ENCODE measurements around the gene FIBP.

The FIBP gene

DNA sequence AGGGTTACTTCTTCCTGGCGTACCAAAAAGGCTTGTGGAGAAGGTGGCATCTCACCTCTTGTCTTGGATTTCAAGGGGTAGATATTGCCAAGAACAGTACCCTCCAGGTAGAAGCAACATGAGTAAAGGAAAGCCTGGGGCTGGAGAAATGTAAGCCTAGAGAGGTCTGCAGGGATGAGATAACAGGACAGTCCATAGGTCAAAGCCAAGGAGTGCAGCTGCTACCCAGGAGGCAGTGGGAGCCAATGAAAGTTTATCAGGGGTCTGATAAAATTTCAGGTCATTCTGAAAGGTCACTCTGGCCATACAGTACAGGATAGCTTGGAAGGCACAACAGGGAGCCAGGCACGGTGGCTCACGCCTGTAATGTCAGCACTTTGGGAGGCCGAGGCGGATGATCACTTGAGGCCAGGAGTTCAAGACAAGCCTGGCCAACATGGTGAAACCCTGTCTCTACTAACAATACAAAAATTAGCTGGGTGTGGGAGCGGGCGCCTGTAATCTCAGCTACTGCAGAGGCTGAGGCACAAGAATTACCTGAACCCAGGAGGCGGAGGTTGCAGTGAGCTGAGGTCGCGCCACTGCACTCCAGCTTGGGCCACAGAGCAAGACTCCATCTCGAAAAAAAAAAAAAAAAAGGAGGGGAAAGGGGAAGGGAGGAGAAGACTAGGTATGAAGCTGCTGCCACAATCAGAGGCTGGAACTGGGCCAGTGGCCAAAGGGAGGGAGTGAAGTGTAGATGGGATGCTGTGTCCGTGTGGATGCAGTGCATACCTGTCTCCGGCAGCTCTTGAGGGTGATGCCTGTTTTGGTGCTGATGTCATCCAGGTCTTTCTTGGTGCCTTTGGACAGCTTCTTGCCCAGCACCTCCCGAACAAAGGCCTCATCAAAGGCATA, 1.2 kb downstream of the FIBP start:
- no peak for TF ChIP-seq RAD21 (IDR thresholded peaks at IDR 0.05; ENCODE audit: low read depth)
- TF ChIP-seq ZBTB7A (IDR thresholded peaks at IDR 0.05; ENCODE audit: low read depth), result no peak
- TF ChIP-seq, protein P1, sequence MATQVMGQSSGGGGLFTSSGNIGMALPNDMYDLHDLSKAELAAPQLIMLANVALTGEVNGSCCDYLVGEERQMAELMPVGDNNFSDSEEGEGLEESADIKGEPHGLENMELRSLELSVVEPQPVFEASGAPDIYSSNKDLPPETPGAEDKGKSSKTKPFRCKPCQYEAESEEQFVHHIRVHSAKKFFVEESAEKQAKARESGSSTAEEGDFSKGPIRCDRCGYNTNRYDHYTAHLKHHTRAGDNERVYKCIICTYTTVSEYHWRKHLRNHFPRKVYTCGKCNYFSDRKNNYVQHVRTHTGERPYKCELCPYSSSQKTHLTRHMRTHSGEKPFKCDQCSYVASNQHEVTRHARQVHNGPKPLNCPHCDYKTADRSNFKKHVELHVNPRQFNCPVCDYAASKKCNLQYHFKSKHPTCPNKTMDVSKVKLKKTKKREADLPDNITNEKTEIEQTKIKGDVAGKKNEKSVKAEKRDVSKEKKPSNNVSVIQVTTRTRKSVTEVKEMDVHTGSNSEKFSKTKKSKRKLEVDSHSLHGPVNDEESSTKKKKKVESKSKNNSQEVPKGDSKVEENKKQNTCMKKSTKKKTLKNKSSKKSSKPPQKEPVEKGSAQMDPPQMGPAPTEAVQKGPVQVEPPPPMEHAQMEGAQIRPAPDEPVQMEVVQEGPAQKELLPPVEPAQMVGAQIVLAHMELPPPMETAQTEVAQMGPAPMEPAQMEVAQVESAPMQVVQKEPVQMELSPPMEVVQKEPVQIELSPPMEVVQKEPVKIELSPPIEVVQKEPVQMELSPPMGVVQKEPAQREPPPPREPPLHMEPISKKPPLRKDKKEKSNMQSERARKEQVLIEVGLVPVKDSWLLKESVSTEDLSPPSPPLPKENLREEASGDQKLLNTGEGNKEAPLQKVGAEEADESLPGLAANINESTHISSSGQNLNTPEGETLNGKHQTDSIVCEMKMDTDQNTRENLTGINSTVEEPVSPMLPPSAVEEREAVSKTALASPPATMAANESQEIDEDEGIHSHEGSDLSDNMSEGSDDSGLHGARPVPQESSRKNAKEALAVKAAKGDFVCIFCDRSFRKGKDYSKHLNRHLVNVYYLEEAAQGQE (IDR thresholded peaks at IDR 0.05; ENCODE audit: low read depth), result no peak
- TF ChIP-seq FOXM1 (IDR thresholded peaks at IDR 0.05; ENCODE audit: borderline replicate concordance, low read depth), result no peak
- TF ChIP-seq, protein P2, sequence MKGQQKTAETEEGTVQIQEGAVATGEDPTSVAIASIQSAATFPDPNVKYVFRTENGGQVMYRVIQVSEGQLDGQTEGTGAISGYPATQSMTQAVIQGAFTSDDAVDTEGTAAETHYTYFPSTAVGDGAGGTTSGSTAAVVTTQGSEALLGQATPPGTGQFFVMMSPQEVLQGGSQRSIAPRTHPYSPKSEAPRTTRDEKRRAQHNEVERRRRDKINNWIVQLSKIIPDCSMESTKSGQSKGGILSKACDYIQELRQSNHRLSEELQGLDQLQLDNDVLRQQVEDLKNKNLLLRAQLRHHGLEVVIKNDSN (IDR thresholded peaks at IDR 0.05), result no peak
- no peak for TF ChIP-seq YY1 (IDR thresholded peaks at IDR 0.05; ENCODE audit: low read depth)
- no peak for TF ChIP-seq CREB1 (IDR thresholded peaks at IDR 0.05; ENCODE audit: low read depth)
- TF ChIP-seq TCF12 (IDR thresholded peaks at IDR 0.05; ENCODE audit: low read depth), result no peak
- no peak for TF ChIP-seq TEAD4 (IDR thresholded peaks at IDR 0.05)
- no peak for TF ChIP-seq TAF1 (IDR thresholded peaks at IDR 0.05; ENCODE audit: low read depth)
- TF ChIP-seq, protein P3, sequence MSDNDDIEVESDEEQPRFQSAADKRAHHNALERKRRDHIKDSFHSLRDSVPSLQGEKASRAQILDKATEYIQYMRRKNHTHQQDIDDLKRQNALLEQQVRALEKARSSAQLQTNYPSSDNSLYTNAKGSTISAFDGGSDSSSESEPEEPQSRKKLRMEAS (IDR thresholded peaks at IDR 0.05), result no peak
- TF ChIP-seq EGR1 (IDR thresholded peaks at IDR 0.05), result no peak
- no peak for TF ChIP-seq NFIC (IDR thresholded peaks at IDR 0.05)
- no peak for TF ChIP-seq CEBPB (IDR thresholded peaks at IDR 0.05)
- TF ChIP-seq EP300 (IDR thresholded peaks at IDR 0.05; ENCODE audit: borderline replicate concordance), result no peak

DNA sequence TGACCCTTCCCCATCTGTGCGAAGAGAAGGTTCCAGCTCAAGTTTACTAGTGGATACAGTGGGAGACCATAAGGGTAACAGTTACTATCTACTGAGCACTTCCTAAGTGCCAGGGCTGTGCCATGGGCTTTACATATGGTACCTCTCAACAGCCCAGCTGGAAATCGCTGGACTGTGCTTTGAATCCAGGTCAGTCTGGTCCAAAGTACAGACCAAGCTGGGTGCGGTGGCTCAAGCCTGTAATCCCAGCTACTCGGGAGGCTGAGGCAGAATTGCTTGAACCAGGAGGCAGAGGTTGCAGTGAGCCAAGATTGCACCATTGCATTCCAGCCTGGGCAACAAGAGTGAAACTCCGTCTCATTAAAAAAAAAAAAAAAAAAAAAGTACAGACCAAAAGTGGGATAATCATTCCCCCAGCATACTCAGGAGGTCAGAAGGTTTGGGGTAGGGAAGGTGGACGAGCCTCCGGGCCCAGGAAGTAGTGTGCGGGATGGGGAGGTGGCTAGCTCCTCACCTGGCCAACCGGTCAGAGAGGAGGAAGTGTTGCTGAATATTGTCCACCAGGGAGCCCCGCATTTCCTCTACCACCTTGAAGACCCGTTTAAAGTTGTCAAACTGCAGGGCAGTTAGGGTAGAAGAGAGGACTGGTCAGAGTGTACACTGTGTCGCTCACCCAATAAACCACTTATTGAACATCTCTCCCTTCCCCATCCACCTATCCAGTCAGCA, 2.3 kb downstream of the FIBP start:
- TF ChIP-seq YY1 (IDR thresholded peaks at IDR 0.05; ENCODE audit: low read depth), result no peak
- no peak for TF ChIP-seq NFIC (IDR thresholded peaks at IDR 0.05)

DNA sequence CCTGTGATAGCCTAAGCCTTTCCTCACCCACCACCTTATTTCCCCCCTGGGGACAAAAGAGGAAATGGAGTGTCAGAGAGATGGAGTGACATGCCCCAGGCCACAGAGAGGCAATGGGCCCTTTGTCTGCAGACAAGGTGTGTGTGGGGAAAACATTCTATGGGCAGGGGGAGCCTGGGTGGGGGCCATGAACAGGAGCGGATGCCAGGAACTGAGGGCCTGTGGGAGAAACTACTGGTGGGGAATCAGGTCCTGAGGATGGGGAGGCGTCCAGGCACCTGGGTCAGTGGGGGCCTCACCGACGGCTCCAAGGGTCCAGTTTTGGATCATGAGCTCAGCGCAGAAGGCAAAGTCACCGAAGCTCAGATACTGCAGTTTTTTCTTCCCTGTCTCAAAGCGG, 3.0 kb downstream of the FIBP start:
- TF ChIP-seq, protein P2 (IDR thresholded peaks at IDR 0.05), result no peak
- TF ChIP-seq, protein P1 (IDR thresholded peaks at IDR 0.05; ENCODE audit: low read depth), result no peak
- TF ChIP-seq RAD21 (IDR thresholded peaks at IDR 0.05; ENCODE audit: low read depth) (no peak), YY1 (IDR thresholded peaks at IDR 0.05; ENCODE audit: low read depth) (no peak), EGR1 (IDR thresholded peaks at IDR 0.05) (no peak), TEAD4 (IDR thresholded peaks at IDR 0.05) (no peak), EP300 (IDR thresholded peaks at IDR 0.05; ENCODE audit: borderline replicate concordance) (no peak), TCF12 (IDR thresholded peaks at IDR 0.05; ENCODE audit: low read depth) (no peak), TAF1 (IDR thresholded peaks at IDR 0.05; ENCODE audit: low read depth) (no peak)
- TF ChIP-seq, protein P3 (IDR thresholded peaks at IDR 0.05), result no peak

DNA sequence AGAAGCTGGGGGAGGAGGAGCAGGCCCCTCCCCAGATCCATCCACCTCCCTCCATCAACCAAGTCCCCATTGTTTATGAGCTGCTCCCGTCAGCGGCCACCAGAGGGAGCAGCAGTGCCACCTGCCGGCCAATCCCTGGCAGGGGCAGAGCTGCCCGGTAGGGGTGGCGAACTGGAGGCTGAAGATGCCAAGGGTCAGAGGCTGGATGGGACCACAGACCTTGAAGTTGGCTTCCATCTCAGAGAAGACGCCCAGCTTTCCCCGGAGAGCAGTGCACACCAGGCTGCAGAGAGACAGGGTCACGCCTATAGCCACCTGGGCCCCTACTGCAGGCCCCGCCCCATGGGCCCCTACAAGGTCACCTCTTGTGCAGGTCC, 3.6 kb downstream of the FIBP start:
- peak; percentile 87 for TF ChIP-seq RAD21 (IDR thresholded peaks at IDR 0.05; ENCODE audit: low read depth)
- TF ChIP-seq ZBTB7A (IDR thresholded peaks at IDR 0.05; ENCODE audit: low read depth), result no peak
- TF ChIP-seq, protein P3 (IDR thresholded peaks at IDR 0.05), result no peak
- no peak for TF ChIP-seq TAF1 (IDR thresholded peaks at IDR 0.05; ENCODE audit: low read depth)

DNA sequence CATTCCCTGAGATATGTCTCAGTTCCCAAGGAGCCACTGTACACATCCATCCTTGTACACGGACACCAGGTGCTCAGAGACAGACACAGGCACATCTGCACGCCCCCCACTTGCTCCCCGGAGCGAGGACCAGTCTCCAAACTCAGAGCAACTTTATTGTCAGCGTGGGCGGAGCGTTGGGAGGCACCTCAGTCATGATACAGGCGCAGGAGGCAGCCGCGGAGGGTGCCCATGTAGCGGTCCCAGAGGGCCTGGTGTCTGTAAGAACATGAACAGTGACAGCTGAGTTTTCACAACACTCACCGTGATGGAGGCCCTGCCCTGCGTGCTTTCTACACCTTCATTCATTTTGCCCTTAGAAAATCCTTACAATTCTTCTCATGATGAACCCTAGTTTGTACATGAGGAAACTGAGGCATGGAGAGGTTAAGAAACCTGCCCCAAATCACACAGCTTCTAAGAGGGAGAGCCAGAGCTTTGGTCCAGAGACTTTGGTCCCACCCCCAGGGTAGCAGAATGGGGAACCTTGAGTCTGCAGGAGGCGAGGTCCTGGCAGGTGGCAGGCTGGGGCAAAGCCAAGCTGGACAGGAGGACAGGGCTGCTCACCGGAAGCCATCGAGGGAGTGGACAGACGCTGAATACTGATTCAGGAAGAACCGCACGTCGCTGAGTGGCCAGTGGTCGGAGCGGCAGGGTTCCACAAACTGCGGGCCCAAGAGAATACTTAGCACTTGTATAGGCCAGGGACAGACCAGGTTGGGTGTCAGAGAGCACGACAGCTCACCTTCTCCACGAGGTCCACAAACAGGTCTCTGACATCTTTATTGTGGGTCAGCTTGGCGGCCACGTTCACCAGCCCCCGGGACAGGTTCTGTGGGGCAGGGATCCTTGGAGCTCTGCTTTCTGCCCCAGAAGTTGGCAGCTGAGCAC, 4.2 kb downstream of the FIBP start:
- no peak for TF ChIP-seq EGR1 (IDR thresholded peaks at IDR 0.05)
- TF ChIP-seq, protein P1 (IDR thresholded peaks at IDR 0.05; ENCODE audit: low read depth), result no peak
- no peak for TF ChIP-seq TEAD4 (IDR thresholded peaks at IDR 0.05)
- TF ChIP-seq YY1 (IDR thresholded peaks at IDR 0.05; ENCODE audit: low read depth), result no peak
- no peak for TF ChIP-seq CREB1 (IDR thresholded peaks at IDR 0.05; ENCODE audit: low read depth)
- no peak for TF ChIP-seq NFIC (IDR thresholded peaks at IDR 0.05)
